Measurements from ENCODE around the gene INPP4A.
A peak's percentile ranks its signal among the peaks of the same experiment; 100 is the strongest.

Gene INPP4A

DNA sequence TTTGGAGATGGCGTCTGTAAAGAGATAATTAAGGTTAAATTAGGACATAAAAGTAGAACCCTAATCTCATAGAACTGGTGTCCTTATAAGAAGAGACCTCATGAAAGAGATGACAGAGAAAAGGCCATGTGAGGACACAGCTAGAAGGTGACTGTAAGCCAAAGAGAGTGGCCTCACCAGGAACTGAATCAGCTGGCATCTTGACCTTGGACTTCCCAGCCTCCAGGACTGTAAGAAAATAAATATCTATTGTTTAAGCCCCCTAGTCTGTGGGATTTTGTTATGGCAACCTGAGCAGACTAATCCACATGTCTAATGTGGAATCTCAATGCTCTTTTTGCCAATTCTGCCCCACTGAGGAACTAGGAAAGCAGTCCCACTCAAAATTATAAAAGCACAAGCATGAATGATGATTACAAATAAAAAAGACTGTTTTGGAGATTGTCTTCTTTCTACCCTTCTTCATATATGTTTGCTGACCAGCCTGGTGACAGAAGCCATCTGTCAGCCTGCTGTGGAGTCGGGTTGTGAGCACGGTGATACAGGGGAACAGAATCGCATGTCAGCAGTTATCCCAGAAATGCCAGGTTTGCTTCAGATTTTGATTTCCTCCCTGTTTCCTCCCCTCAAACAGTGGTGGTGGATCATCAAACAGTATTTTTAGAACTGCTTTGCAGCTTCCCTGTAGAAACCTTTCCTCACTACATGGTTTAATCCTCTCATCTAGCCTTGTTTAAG lies 54.2 kb downstream of the INPP4A start:
- DNase-seq, result no peak

GRCh38 chr2:98500561-98500960 lies 55.9 kb downstream of the INPP4A start:
- DNase-seq, result no peak

- DNase-seq, result no peak
Observed at GRCh38 chr2:98501223-98501622, 56.6 kb downstream of the INPP4A start.

DNA sequence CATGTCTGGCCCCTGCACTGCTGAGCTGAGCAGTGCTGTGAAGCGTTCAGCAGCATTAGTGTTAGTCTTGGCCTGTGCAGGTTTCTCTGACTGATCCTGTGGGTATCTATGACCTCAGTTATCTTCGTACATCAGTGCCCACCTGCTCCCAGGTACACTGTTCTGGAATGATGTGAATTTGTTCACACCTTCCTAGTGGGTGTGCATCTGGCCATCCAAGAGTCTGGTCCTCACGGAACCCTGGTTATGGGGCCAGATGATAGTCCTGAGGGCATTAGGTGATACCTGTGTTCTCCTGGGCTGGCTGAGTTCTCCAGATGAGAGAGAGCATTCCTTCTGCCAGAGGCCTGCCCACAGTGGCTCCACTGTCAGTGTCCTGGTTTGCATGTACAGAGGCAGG lies 57.2 kb downstream of the INPP4A start:
- DNase-seq, result no peak

- no peak for DNase-seq
Observed at GRCh38 chr2:98502556-98503335, 58.1 kb downstream of the INPP4A start.

GRCh38 chr2:98503481-98504105 lies 58.9 kb downstream of the INPP4A start:
- no peak for DNase-seq

- no peak for DNase-seq
Observed at GRCh38 chr2:98504381-98505109, 59.9 kb downstream of the INPP4A start.

GRCh38 chr2:98505311-98505808 lies 60.7 kb downstream of the INPP4A start:
- no peak for DNase-seq

- DNase-seq, result no peak
Observed at GRCh38 chr2:98505971-98506664, 61.5 kb downstream of the INPP4A start.

DNA sequence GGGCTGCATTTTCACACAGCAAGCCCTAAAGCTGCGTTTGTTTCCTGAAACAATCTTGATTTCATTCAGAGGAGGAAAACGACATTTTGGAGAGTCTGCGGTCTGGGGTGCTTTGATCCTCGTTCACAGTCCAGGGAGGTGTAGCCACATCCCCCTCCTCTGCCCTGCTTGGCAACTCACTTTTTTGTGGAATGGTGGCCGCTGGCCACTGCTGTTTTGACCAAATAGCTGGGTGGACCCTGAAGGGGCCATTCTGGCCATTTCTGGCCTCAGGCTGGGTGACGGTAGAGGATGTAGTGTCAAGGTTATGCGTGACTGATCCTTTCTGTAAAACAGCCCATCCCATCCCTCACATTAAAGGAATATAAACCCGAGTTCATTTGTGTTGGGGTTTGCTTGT lies 62.2 kb downstream of the INPP4A start:
- no peak for DNase-seq

GRCh38 chr2:98507461-98507860 lies 62.8 kb downstream of the INPP4A start:
- no peak for DNase-seq

- DNase-seq, result peak in 1 of 2 experiments; percentile 23
Observed at GRCh38 chr2:98507891-98508708, 63.4 kb downstream of the INPP4A start.

DNA sequence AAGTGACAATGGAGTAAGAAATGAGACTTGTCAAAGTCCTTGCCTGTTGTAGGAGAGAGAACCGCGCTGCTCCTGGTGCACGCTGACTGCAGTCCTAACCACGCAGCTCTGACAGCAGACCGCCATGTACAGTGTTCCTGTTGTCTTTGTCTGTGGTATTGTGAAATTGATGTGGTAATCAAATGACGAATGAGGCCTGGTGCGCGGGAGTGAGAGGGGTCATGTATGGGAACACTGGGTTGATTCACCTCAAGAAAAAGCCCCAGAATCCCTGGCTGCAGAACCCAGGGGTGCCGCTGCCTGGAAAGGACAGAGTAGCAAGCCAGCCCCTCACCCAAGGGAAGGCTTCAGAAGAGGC lies 64.0 kb downstream of the INPP4A start:
- no peak for DNase-seq

GRCh38 chr2:98509542-98510321 lies 65.1 kb downstream of the INPP4A start:
- DNase-seq, result no peak

DNA sequence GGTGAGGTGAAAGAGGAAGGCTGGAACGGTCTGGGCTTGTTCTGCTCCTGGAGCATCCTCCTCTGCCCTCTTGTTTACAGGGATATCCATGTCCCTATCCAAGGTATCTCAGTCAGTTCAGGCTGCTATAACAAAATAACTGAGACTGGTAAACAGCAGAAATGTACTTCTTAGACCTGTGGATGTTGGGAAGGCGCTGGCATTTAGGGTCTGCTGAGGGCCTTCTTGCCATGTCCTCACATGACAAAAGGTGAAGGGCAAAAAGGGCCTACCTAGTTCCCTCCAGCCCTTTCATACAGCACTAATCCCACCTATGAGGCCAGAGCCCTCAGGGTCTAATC lies 65.6 kb downstream of the INPP4A start:
- no peak for DNase-seq

DNA sequence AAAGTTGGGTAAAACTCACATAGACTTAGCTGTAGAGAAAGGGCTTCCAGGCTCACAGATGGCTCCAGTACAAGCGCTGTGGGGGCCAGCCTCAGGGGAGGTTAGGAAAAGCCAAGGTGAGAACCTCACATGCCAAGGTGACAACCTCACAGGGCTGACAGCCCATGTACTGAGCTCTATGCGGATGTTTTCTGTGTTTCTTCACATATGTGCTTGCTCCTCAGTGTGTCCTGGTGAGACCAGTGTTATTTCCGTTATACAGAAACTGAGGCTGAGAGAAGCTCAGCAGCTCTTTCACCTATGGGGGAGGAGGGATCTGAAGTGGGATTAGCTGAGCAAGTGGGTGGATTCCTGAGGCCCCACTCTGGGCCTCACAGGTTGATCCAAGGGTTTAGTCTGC lies 67.3 kb downstream of the INPP4A start:
- no peak for DNase-seq

- no peak for DNase-seq
Observed at GRCh38 chr2:98512699-98513098, 68.0 kb downstream of the INPP4A start.

DNA sequence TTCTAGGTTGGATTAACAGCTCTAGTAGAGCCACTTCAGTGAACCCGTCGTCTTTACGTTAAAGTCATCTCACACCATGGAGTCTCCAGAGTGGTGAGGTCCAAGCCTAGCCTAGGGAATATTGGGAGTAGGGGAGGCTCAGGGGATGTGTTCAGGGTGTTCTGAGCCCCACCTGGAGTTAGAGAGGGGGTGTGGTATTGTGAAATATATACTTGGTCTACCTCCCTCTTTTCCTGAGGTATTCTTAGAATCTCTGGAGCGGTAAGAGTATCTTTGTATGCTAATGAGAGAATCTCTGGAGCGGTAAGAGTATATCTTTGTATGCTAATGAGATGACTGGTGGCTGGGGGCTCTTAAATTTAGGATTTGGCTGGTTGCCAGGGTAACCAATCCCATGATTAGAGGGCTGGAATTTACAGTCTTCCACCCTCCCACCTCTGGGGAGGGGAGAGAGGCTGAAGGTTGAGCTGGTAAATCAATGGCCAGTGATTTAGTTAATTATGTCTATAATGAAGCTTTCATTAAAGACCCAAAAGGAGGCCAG lies 69.5 kb downstream of the INPP4A start:
- no peak for DNase-seq

DNA sequence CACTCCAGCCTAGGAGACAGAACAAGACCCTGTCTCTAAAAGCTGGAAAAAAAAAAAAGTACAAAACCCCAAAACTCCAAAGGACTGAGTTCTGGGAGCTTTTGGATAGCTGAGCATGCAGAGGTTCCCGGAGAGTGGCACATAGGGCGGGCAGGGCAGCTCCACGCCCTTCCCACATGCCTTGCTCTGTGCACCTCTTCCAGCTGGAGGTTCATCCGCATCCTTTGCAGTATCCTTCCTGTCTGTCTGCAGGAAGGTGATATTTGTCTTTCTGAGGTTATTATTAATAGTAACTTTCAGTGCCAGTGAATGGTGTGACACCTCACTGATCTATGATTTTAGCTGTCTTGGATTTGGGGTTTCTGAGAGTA lies 70.2 kb downstream of the INPP4A start:
- no peak for DNase-seq

- no peak for DNase-seq
Observed at GRCh38 chr2:98515250-98515991, 70.8 kb downstream of the INPP4A start.
